Lower lobe of right lung (tissue), 2 donors: ENCODE measurements around the gene FBXO24. TPM values are rescaled to one million over a fixed set of nuclear protein-coding genes. Genes with fewer than 3 reads are reported as not detected.
A peak's percentile ranks its signal among the peaks of the same experiment; 100 is the strongest.

Experiments used
- ATAC-seq, 2 donors: fragments of 200-7000 bp; cut with Tn5 transposase; one replicate each; pipeline ENCODE4 v1.9.1; 2020 to 2022; ENCODE audit warnings: mild to moderate bottlenecking in 2 of 2, moderate library complexity in 2 of 2
- DNase-seq: peaks from one replicate; pipeline ENCODE4 v3.0.0-alpha.2; 2020
- H3K27ac ChIP-seq: fragments of 200-600 bp; one replicate; pipeline ENCODE4 v1.8.0; 2022
- H3K27me3 ChIP-seq: fragments of 200-600 bp; one replicate; pipeline ENCODE4 v1.8.0; 2022; ENCODE audit warnings: low read depth
- H3K36me3 ChIP-seq: fragments of 200-600 bp; one replicate; pipeline ENCODE4 v1.8.0; 2022; ENCODE audit warnings: mild to moderate bottlenecking
- H3K4me1 ChIP-seq: fragments of 200-600 bp; one replicate; pipeline ENCODE4 v1.8.0; 2022
- H3K4me3 ChIP-seq: fragments of 200-600 bp; one replicate; pipeline ENCODE4 v1.8.0; 2022; ENCODE audit warnings: mild to moderate bottlenecking
- H3K9me3 ChIP-seq: fragments of 200-600 bp; one replicate; pipeline ENCODE4 v1.8.0; 2022
- intact Hi-C: fragments of 100-400 bp; cut with DNase I; formaldehyde crosslinking; loops from one replicate; pipeline ENCODE4 v1.11.0; 2022
- total RNA-seq: library from RNA; stranded (reverse); fragmentation: NEBNext Ultra II Directional; extraction: Animal tissue kit (Norgen Biotek cat#: 25700); gene quantifications from one replicate; pipeline ENCODE4 v1.2.1, GENCODE V29; 2021
- TF ChIP-seq, protein P1 (sequence below): fragments of 200-600 bp; IDR thresholded peaks from one replicate; pipeline ENCODE4 v1.8.0; 2022; ENCODE audit warnings: antibody characterized with exemption, mild to moderate bottlenecking
- donor health status: DM: no; HTN: yes; CAD: no; lungs with severe emphysema.

FBXO24 gene
- total RNA-seq, 1 donor from 2014 or later = 0.74 TPM

DNA sequence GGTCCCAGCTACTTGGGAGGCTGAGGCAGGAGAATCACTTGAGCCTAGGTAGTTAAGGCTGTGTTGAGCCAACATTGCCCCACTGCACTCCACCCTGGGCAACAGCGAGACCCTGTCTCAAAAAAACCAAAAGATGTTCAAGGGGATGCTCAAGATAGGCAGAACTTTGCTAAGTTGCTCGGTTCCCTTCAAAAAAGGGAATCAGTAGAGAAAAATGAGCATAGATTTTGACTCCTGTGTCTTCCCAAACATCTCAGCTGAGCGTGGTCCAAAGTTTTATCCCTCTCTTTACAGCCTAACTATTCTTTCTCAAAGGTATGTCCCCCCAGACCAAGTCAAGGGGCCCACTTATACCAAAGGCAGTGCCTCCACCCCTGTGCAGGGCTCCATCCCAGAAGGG, 33.1 kb upstream of the FBXO24 start:
- H3K4me1 ChIP-seq = peaks cover 26% of the 10 kb centered on the region
- ATAC-seq = no peak
- peaks cover 68% of the 10 kb centered on the region for H3K36me3 ChIP-seq
- TF ChIP-seq, protein P1, sequence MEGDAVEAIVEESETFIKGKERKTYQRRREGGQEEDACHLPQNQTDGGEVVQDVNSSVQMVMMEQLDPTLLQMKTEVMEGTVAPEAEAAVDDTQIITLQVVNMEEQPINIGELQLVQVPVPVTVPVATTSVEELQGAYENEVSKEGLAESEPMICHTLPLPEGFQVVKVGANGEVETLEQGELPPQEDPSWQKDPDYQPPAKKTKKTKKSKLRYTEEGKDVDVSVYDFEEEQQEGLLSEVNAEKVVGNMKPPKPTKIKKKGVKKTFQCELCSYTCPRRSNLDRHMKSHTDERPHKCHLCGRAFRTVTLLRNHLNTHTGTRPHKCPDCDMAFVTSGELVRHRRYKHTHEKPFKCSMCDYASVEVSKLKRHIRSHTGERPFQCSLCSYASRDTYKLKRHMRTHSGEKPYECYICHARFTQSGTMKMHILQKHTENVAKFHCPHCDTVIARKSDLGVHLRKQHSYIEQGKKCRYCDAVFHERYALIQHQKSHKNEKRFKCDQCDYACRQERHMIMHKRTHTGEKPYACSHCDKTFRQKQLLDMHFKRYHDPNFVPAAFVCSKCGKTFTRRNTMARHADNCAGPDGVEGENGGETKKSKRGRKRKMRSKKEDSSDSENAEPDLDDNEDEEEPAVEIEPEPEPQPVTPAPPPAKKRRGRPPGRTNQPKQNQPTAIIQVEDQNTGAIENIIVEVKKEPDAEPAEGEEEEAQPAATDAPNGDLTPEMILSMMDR = no peak
- H3K9me3 ChIP-seq = no peaks in the 10 kb centered on the region
- no peak overlapping the region for H3K4me3 ChIP-seq
- H3K27me3 ChIP-seq = no peaks in the 10 kb centered on the region
- no peak overlapping the region for H3K27ac ChIP-seq
- intact Hi-C loops = no loop called here
- no peak for DNase-seq

DNA sequence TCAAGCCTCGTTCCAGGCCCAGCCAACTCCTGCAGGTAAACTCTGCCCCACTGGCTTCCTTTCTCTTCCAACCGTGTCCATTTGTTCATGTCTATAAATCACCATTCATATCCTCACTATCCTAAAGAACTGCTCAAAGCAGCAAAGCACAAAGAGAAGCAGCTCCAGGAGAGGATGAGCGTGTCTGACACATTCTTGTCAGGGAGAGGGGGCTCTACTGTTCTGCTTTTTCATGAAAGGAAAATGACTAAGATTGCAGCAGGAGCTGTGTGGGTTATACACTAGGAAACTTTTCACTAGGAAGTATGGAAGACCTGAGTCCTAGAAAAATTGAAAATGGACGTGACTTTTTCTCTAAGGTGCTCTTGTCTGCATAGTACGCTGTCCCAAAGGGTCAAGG, 30.4 kb upstream of the FBXO24 start:
- H3K27ac ChIP-seq = peak overlapping the region; percentile 33
- TF ChIP-seq, protein P1 = no peak
- no peak for ATAC-seq
- H3K9me3 ChIP-seq = no peaks in the 10 kb centered on the region
- DNase-seq = no peak
- H3K4me1 ChIP-seq = peaks cover 15% of the 10 kb centered on the region
- no peaks in the 10 kb centered on the region for H3K27me3 ChIP-seq
- peaks cover 62% of the 10 kb centered on the region for H3K36me3 ChIP-seq
- no peak overlapping the region for H3K4me3 ChIP-seq
- intact Hi-C loops = no loop called here

GRCh38 chr7:100556541-100556940, 29.6 kb upstream of the FBXO24 start:
- peak; percentile 36 to 71 for ATAC-seq
- intact Hi-C loops = no loop called here
- Histone ChIP-seq H3K36me3 (peaks cover 59% of the 10 kb centered on the region), H3K4me1 (peaks cover 15% of the 10 kb centered on the region), H3K4me3 (no peak overlapping the region), H3K27ac (peak overlapping the region; percentile 33), H3K9me3 (no peaks in the 10 kb centered on the region), H3K27me3 (no peaks in the 10 kb centered on the region)
- TF ChIP-seq, protein P1 = no peak
- no peak for DNase-seq

DNA sequence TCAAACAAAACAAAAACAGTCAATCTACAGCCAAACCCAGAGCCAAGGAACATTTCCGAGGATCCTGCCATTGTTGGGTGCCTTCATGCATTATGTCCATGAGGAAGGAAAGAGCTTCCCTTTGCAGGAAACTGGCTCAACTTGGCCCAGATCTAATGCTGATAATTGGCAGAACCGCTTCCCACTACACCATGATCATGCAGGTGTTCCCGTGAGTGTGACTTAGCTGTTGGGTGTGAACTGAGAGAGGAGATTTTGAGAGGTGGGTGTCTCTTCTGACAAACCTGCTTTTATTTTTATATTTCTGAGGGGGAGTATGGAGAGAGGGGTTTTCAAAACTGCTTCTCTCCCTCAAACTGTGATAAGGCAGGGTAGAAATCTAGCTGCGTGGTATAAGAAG, 27.0 kb upstream of the FBXO24 start:
- ATAC-seq = no peak
- TF ChIP-seq, protein P1 = no peak
- no peak for DNase-seq
- Histone ChIP-seq H3K36me3 (peaks cover 49% of the 10 kb centered on the region), H3K27ac (no peak overlapping the region), H3K4me1 (peaks cover 19% of the 10 kb centered on the region), H3K9me3 (no peaks in the 10 kb centered on the region), H3K4me3 (no peak overlapping the region), H3K27me3 (no peaks in the 10 kb centered on the region)
- intact Hi-C loops = no loop called here

- H3K4me3 ChIP-seq = no peak overlapping the region
- DNase-seq (no peak), ATAC-seq (no peak)
- TF ChIP-seq, protein P1 = no peak
- intact Hi-C loops = loop anchor here (10.0 kb wide), 1 partner anchor 133 kb away; the partner anchor contains the start of gene GIGYF1
- H3K4me1 ChIP-seq = peaks cover 18% of the 10 kb centered on the region
- H3K36me3 ChIP-seq = peaks cover 46% of the 10 kb centered on the region
- H3K27ac ChIP-seq = no peak overlapping the region
- no peaks in the 10 kb centered on the region for H3K27me3 ChIP-seq
- H3K9me3 ChIP-seq = no peaks in the 10 kb centered on the region
These were observed 24.5 kb upstream of the FBXO24 start for GRCh38 chr7:100561491-100562194.
